Activated CD4-positive, alpha-beta T cell treated with anti-CD3 and anti-CD28 coated beads, Interleukin-2, amount 50 U/mL, for 16 hours (primary cell): Measurements from ENCODE around the gene ELAPOR1.
"Not testable (repeated sequence)": the region's sequence is repeated elsewhere in the genome, so short reads cannot be mapped to it uniquely, and the experiment has no call there.

Source experiments
- DNase-seq: peaks from one replicate; pipeline ENCODE4 v3.0.0-alpha.2; 2020

Gene ELAPOR1

DNA sequence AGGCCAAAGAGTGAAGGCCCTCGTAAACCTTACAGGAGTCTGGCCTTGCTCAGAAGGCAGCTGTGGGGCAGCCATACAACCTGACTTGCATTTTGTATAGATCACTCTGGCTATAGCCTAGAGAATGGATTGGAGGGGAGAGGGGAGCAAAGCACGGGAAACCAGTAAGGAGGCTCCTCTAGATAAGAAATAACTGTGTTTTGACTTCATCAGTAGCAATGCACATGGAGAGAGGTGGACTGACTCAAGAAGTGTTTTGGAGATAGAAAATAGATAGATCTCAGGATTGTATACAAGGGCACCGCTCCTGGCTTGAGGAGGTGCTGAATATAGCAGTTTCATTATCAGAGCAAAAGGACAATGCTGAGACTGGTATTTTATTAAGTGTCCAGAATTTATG, 26.5 kb downstream of the ELAPOR1 start:
- no peak for DNase-seq

DNA sequence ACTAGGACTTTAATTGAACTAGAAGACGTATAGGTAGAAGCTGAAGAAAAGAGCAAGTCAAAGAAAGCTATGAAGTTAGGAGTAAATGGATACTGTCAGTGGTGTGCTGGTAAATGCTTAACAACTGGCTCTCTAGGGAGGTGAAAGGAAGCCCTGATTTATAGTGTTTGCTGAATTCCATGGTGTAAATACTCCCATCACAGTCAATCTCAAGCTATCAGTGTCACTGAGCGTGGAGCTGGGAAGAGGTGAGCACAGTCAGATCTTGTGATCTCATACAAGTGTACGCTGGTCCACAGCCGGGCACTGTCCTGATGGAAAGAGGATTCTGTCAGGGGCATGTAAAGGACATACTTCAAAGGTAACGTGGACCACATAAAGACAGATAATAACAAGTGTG, 28.3 kb downstream of the ELAPOR1 start:
- no peak for DNase-seq

DNA sequence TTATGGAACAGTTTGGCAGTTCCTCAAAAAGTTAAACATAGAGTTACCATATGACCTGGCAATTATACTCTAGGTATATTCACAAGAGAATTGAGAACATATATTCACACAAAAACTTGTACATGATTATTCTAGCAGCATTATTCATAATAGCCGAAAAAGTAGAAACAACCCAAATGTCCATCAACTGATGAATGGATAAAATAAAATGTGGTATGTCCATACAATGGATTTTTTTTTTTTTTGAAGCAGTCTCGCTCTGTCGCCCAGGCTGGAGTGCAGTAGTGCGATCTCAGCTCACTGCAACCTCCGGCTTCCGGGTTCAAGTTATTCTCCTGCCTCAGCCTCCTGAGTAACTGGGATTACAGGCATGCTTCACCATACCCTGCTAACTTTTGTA, 28.8 kb downstream of the ELAPOR1 start:
- not testable (repeated sequence) for DNase-seq

DNA sequence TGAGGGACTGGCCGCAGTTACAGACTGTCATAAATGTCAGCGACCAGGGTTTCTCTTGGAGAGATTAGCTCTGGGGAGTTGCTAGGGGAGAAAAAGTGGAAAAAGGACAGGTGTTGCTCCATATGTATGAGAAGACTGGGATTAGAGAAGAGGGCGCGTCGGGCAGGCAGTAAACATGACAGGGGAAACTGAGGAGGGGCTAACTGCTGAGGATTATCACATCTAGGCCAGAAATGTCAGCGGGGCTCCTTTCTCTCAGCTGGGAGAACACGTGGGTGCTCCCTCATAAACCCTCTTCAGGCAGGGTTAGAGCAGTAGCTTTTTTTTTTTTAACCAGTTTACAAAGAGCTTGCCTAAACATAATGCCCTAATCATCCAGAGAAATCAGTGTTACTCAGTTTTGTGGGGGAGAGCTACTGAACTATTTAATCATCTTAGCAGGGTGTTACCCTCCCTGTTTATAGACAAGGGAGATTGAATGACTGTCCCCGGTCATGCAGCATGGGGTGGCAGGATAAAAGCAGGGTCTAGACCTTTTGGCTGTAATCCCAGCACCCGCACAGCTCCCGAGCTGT, 35.2 kb downstream of the ELAPOR1 start:
- no peak for DNase-seq

DNA sequence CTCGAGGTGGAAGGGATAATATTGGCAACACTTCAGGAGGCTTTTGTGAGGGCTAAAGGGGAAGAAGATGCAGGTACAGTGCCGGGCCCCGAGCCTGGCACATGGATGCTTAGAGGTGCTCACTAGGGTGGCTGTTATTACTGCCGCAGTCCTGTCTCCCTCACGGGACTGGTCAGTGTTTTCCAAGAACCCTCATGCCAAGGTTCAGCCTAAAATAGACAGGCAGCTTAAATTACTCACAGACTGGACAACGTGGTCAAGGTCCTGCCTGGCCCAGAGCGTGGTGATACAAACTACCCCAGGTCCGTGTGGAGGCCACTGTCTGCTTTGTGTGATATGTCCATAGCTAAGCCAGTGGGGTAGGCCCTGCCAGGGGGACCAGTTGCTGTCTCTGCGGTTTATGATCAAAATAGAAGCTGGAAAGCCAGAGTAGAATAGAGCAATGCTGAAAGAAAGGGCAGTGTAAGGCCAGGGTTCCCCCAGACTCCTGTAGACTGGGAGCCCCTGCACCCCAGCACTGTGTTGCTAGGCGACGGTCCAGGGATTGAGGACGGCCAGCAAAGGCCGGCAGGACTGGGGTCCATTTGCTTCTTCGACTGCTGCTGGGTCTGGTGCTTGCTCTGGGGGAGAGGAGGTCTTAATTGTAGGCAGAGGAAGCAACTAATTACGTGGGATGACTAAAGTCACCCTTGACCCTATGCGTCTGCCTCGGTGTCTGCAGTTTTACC, 36.1 kb downstream of the ELAPOR1 start:
- no peak for DNase-seq

DNA sequence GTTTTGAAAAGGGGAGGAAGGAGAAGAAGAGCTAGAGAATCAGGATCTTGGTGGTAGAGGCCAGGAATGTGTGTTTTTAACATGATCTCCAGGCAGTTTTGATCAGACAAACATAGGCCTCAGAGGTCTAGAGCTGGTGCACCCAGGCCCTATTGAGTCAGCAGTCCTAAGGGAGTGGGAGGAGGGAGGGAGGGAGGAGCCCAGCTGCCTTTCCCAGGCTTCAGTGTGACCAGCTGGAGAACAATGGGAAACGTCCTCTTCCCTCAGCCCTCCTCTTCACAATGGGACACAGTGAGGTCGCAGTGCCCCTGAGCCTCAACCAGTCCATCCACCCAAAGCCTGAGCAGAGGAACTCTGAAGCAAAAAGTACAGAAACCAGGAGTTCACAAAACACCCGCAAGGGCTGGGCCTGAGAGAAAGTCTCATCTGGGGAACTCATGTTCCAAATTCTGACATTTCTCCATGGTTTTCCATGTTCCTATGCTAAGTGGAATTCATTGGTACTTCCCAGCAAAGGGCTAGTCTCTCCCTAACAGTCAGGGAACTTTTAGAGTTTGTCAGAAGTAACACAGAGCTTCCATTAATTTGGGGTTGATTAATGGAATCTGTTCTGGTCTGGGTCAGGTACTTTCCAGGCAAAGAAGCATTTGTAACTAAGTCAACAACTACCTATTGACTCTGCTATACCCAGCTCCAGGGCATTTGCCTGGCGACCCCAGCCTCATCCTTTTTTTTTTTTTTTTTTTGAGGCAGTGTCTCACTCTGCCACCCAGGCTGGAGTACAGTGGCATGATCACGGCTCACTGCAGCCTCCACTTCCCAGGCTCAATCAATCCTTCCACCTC, 37.5 kb downstream of the ELAPOR1 start:
- DNase-seq: no peak

DNA sequence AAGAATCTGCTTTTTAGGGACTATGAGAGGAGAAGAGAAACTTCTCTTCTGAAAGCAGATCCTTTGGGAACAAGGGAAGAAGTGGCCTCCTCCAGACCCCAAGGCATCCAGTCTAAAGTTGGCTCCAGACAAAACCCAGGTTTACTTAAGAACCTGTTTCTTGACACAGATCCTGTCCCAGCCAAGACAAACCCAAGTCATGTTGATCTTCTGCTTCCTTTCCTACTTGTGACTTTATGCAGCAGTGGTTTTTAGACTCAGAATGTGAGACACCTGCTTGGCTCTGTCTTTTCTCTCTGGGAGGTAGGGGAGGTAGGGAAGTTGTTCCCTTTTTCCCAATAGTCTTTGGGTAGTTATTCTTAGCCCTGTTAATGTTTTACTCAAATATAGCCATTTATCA, 38.3 kb downstream of the ELAPOR1 start:
- DNase-seq: no peak

DNA sequence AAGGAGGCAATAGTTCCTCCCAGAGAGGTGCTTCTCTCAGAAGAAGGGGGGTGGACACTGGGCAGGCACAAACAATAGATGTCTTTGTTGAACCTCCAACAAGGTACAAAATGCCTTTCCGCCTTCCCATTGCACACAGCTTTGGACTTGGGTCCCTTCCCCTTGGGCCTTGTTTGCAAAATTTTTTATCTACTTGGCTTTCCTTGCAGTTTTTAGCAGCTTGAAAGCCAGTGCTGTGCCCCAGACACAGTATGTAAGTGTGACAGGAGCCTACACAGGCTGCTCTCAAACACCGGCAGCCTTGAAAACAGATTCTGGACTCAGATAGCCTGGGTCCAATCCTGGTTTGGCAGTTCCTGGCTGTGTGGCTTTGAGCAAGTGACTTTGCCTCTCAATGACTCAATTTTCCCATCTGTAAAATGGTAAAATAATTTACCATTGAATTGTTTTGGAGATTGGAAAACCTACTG, 43.0 kb downstream of the ELAPOR1 start:
- no peak for DNase-seq

DNA sequence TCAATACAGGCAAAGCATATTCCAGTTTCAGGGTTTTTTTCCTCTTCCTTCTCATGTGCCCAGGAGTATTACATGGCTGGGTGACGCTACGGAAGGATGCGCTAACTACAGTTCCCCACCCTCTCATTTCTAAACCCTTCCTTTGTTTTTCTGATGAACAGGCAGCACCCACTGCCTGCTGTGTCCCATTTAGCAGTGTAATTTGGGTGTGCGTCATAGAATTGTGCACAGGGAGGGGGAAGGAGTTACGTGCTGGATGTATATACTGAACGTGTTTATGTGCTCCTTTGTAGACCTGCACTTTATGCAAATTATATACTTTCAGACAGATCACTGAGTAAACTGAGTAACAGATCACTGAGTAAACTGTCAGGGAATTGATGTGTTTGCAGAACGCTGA, 44.5 kb downstream of the ELAPOR1 start:
- no peak for DNase-seq

DNA sequence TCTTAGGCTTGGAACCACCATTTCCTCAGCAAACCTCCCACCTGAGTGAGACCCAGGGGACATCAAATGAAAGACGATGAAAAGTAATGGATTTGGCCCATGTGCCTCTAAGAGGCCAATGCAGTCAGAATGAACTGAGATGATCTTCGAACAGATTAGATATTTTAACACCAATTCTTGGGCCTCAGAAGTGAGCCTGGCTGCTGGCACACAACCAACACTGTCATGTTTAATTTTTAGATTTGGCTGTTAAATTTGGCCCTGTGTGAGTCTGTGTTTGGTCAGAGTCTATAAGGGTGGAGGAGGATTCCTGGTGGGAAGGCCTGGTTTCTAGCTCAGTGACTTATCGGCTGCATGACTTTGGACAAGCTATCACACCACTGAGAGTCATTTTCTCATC, 45.4 kb downstream of the ELAPOR1 start:
- no peak for DNase-seq

DNA sequence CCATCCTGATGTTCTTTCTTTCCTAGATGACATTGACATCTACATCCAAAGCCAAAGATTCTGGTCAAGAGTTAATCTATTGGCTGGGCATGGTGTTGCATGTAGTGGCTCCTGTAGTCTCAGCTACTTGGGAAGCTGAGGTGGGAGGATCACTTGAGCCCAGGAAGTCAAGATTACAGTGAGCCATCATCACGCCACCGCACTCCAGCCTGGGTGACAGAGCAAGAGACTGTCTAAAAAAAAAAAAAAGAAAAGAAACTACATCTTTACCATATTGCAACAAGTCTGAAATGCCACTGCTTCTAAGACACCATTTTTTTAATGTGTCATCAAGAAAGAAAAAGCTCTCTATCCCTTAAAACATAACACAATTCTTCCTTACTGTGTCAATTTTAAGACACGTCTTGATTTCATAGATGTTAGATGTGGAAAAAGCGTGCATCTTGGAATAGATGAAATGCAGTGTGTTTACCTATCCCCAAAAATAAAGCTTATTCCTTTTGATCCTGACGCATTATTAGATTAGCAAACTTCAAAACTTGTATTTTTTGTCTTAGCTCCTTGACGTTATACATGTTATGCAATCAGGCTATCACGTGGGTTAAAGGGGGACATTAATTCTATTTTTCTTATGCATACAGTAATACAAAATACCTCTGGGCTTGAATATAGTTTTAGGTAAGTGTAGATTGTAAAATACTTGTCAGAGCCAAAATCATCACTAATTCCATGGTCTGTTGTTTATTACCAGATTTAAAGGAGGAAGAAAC, 46.3 kb downstream of the ELAPOR1 start:
- DNase-seq: no peak

DNA sequence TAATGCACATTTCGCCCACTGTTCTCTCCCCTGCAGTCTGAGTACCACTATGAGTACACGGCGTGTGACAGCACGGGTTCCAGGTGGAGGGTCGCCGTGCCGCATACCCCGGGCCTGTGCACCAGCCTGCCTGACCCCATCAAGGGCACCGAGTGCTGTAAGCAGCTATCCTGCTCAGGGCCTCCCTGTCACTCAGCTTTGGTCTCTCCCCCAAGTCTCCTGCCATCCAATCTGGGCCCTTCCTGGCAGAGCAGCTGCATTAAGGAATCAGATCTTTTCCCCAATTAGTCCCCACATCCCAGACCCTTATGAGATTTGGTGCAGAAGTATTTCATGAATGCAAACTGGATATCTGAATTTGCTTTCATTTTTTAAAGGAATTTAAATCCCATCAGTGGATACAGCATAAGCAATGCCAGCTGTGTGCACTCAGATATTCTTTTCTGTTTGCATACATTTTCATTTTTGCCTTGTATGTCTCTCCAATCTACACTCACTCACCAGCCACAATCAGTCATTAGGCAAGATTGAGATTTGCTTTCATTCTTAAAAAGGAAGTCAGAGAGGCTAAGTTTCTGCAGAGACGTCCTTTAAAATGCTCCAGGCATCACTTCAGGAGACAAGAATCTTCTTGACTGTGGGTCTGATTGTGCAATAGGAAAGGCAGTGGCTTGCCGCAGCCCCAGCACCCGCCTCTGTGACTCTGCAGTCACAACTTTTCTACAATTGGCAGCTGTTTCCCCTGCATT, 48.1 kb downstream of the ELAPOR1 start:
- peak; percentile 92 for DNase-seq

DNA sequence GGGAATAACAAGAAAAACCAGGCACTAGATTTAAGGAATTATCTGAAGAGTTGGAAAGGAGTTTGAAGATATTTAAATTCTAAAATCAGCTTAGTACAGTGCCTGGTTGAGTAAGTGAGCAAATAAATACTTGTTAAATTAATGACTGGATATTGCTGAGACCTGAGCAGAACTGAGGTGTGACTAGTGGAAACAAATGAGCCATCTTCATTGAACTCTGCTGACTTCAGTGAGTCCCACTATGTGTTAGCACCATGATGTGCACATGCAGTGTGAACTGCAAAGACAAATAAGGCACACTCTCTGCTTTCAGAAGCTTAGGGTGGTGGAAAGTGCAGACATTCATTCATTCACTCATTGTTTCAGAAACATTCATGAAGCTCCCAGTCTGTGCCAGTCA, 48.7 kb downstream of the ELAPOR1 start:
- DNase-seq: peak; percentile 33

DNA sequence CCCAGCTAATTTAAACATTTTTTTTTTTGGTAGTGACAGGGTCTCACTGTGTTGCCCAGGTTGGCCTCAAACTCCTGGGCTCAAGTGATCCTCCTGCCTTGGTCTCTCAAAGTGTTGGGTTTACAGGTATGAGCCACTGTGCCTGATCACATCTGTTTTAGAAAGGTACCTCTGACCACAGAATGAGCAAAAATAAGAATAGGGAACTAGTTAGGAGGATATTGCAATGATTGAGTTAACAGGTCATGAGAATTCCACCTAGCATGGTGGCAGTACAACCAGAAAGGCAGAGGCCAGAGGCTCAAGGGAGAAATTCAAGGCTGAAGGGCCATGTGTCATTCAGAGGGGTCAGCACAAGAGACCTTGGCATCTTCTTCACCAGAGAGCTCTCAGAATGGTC, 49.6 kb downstream of the ELAPOR1 start:
- DNase-seq: peak; percentile 50
